GM18867 (cell line): ENCODE results near the gene WDR90.
A peak's percentile ranks its signal among the peaks of the same experiment; 100 is the strongest.

Source experiments
- ATAC-seq: cut with Tn5 transposase; IDR thresholded peaks from one replicate; pipeline ENCODE4 v1.9.1; 2021; ENCODE audit warnings: mild to moderate bottlenecking, moderate library complexity; ENCODE audit not compliant: unreplicated experiment

The WDR90 gene

GRCh38 chr16:637081-638018 lies 11.8 kb upstream of the WDR90 start:
- no peak for ATAC-seq

- ATAC-seq: no peak
Observed at GRCh38 chr16:638034-638543, 11.1 kb upstream of the WDR90 start.

DNA sequence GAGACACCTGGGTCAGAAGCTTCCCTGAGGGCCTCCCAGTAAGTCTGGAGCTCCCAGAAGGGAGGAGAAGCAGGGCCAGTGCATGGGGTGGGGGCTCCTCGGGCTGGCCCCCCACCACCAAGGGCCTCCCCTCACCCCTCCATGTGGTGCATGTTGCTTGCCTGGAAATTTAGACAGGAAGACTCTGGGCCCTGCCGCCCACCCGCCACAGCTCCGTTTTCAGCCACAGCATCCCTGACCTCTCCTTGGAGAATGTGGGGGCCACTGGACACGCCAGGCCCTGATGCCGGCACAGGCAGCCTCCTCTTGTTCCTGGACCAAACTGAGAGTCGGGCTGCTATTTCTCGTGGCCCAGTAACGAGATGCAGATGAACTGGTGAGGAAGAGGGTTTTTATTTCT lies 10.3 kb upstream of the WDR90 start:
- ATAC-seq: no peak

GRCh38 chr16:640614-641013 lies 8.6 kb upstream of the WDR90 start:
- no peak for ATAC-seq

GRCh38 chr16:641326-642188 lies 7.6 kb upstream of the WDR90 start, which contains the start of gene MCRIP2:
MCRIP2 (plus strand) TSS chr16:641828; CDS start chr16:641992, 164 bp downstream.
- ATAC-seq: peak; percentile 45

DNA sequence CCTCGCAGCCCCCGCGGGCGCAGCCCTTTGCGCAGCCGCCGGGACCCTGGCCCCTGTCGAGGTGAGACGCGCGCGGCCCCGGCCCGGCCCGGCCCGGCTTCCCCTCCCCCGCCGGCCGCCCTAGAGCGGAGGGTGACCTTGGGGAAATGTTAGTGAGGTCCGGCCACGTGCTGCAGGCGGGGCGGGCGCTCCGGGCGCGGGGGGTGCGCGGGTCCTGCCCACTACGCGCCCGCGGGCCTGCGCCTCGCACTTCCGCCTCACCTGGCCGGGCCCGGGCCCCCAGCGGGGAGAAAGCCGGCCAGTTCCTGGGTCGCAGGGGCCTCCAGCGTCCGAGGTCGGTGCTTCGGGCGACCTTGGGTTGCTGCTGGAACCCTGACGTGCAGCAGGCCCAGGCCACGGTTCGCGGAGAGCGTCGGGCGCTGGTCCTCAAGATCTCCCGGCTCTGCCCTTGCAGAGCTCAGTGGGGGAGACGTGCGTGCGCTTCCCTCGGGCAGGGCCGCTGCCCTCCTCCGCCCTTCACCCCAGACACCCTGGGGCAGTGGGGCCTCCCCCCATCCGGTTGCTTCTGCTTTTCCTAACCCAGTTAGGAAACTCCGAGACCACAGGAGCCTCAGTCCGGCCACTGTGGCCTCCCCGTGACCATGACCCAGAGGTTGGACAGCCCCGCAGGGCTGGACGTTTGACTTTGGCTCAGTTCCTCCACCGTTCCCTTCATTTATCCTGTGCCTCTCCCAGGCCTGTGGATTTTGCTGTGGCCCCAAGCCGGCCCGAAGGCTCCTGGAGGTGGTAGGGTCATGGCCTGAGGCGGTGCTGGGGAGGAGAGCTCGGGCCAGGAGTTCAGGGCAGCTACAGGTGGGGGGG lies 6.7 kb upstream of the WDR90 start:
- peak; percentile 45 for ATAC-seq

GRCh38 chr16:643050-643368 lies 6.2 kb upstream of the WDR90 start:
- ATAC-seq: no peak

DNA sequence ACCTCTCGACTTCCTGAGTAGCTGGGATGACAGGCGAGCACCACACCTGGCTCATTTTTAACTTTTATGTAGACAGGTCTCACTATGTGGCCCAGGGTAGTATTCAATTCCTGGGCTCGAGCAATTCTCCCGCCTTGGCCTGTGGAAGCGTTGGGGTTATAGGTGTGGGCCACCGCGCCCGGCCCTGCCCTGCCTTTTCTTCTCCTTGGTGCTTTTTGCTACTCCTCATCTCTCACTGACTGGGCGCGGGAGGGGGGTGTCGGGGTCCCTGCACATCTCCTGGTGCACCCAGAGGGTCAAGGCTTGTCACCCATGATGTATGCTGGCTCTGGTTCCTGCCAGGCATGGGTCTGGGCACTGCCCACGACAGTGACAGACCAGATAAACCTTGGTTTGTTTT lies 4.6 kb upstream of the WDR90 start:
- no peak for ATAC-seq

DNA sequence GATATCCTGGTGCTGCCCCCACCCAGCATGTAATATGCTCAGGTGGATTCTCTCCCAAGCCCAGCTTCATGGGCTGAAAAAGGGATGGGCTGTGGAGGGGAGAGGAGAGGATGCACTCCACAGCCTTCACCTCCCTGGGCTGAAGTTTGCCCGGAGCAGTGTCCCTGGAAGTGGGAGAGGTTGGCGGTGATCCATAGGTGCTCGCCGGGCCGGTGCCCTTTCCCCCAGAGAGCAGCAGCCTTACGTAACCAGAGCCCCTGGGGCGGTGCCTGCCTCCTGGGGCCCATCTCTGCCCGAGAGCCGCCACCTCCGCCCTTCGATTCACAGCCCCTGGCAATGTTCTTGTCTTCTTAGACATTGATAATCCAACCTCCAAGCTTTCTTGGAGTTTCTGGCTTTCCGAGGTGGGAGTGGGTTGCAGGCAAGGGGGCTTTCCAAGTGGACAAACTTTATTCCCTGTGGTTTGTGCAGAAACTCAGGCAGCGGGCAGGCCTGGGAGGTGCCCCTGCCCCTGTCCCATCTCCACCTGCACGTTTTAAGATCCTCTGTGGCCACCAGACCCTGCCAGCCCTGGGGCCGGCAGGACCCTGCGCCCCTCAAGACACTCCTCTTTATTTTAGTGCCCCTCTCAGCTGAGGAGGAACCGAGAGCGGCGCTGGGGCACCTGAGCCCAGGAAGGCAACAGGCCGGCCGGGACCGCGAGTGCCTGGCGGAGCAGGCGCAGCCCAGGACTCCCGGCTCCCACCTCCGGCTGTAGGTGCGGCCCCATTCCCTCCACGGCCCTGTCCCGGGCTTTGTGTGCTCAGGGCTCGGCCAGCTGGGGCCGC lies 3.1 kb upstream of the WDR90 start:
- ATAC-seq: no peak

DNA sequence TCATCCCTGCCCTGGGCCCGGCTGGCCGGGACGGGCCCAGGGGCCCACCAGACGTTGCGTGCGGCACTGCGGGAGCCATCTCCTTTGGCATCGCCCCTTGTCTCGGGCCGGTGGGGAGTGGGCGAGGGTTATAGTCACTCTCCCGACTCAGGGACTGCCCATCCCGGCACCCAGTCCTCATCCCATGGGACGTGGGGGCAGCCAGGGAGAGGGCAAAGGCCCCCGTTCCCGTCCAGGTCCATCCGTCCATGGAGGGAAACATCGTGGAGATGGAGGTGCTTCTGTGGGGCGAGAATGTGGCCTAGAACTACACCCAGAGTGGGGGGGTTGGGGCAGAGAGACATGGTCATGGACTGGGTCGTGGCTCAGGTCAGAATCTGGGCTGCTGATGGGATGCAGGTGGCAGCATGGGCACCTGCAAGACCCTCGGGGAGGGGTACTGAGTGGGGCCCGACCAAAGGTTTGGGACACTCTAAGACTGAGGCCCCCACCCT lies 2.4 kb upstream of the WDR90 start:
- ATAC-seq: no peak

DNA sequence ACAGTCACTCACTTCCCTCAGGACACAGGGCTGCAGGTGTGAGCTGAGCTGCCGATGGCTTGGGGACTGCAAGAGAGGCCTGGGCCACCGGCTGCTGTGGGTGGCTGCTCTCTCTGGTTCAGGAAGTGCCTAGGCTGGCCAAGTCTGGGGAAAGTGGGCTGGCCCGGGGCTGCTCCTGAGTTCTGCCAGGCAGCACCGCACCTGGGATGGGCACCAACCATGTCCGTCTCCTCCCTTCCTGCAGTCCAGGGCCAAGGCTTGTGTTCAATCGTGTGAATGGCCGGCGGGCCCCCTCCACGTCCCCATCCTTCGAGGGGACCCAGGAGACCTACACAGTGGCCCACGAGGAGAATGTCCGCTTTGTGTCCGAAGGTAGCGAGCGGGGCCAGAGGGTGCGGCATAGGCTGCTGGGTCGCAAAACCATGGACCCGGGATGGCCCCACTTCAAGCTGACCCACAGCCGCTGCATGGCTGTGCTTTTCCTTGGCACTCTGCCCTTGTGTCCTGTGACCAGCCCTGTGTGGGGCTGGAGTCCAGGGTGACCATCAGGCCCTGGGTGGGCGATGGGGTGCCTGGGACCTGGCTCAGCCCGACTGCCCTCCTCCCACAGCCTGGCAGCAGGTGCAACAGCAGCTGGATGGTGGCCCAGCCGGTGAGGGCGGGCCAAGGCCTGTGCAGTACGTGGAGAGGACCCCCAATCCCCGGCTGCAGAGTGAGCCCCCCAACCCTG lies 1.8 kb upstream of the WDR90 start:
- ATAC-seq: no peak

DNA sequence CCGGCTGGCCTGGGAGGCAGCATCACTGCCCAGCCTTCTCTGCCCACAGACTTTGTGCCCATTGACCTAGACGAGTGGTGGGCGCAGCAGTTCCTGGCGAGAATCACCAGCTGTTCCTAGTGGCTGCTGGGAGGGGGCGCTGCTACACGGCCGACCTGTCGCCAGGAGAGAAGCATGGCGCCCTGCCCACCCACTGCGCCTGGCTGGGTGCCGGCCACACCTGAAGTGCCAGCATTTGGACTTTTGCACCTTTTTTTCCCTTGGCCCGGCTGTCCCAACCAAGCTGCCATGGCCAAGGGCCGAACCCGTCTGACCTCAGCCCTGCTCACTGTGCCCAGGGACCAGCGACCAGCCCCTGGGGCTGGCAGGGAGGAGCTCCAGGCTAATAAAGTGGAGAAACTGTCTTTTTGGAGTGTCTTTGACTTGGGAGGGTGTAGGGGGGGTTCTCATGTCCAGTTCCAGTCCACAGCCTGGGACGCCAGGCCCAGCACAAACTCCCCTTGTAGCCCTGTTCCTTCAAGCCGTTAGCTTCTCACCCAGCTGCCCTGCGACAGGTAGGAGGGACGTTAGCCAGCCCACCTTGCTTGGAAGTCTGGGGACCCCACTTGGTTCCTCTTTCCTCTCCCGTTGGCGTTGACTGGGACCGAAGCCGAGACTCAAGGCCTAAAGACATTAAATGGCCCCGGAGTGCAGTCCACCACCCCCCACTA lies 939 bp upstream of the WDR90 start:
- no peak for ATAC-seq

DNA sequence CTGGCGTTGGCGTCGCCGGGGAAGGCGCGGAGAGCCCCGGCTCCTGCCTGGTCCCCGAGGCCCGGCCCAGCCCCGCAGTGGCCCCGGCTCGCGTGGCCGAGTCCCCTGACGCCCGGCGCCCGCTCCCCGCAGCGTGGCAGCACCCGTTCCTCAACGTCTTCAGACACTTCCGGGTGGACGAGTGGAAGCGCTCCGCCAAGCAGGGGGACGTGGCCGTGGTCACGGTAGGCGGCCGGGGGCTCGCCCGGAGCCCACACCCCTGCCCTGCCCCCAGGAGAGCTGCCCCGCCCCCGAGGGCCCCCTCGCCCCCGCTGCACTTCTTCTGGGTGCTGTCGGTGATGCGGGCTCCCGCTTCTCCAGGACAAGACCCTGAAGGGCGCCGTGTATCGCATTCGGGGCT lies 466 bp downstream of the WDR90 start:
- no peak for ATAC-seq

- ATAC-seq: no peak
Observed at GRCh38 chr16:651844-652243, 2.7 kb downstream of the WDR90 start.

DNA sequence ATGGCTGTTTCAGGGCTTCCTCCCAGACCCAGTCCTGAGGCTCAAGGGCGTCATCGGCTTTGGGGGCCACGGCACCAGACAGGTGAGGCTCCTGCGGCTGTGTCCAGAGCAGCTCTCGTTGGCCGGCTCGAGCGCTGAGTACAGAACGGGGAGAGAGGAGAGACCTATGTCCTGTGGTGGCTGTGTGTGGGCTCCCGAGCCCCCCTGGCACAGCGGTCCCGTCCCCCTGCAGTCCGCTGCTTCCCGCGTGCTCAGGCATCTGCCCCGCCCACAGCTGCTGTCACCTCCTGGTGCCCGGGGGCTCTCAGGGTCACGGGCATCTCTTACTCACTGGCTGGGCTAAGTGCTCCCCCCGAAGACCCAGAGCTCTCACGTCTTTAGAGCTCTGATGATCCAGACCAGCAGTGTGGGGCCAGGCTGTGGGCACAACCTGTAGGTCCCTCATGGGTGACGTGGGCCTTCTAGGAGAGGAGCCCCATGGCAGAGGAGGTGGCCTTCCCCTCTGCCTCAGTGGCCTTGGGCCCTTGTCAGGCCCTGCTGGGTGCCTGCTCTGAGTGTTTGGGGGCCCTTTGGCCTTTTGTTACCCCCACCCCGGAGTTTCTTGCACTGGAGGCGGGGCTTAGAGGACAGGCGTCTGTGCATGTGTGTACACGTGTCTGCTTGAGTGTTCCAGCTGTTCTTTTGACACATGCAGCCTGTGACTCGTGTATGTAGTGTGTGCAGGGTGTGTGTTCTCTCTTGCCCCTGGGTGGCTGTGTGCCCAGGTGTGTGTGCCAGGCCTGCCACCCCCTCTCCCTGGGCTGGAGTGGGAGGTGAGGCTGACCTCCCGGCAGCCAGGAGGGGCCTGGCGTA lies 3.5 kb downstream of the WDR90 start:
- ATAC-seq: no peak

DNA sequence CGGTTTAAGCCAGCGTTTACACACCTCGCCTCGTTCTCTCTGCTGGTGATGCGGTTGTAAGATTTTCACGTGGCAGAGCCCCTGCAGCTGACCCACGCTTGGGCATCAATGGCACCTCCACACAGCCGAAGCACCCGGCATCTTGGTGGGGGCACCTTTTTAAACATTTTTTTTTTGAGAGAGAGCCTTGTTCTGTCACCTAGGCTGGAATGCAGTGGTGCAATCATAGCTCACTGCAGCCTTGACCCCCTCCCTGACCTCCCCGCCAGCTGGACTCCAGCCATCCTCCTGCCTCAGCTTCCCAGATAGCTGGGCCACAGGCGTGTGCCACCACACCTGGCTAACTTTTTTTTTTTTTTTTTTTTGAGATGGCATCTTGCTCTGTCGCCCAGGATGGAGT lies 4.9 kb downstream of the WDR90 start:
- ATAC-seq: no peak

DNA sequence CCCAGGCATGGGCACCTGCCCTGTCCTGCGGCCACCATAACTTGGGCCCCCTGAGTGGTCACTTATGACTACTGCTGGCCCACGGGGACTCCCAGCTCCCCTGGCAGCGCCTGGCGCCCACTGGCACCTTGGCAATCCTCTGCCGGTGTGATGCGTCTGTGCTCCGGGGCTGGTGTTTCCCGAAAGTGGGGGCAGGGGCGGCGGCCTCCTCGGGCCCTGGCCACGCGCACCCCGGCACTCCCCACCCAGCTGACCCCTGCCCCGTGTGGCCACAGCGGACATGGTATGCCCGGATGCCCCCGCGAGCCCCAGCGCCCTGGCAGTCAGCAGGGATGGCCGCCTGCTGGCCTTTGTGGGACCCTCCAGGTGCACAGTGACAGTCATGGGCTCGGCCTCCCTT lies 8.3 kb downstream of the WDR90 start:
- no peak for ATAC-seq
